Left hindlimb (tissue), 1 donor: ENCODE measurements around the gene SPEM2.

Source experiments
- DNase-seq: peaks from one replicate; pipeline ENCODE4 v3.0.0-alpha.2; 2018

SPEM2 gene

DNA sequence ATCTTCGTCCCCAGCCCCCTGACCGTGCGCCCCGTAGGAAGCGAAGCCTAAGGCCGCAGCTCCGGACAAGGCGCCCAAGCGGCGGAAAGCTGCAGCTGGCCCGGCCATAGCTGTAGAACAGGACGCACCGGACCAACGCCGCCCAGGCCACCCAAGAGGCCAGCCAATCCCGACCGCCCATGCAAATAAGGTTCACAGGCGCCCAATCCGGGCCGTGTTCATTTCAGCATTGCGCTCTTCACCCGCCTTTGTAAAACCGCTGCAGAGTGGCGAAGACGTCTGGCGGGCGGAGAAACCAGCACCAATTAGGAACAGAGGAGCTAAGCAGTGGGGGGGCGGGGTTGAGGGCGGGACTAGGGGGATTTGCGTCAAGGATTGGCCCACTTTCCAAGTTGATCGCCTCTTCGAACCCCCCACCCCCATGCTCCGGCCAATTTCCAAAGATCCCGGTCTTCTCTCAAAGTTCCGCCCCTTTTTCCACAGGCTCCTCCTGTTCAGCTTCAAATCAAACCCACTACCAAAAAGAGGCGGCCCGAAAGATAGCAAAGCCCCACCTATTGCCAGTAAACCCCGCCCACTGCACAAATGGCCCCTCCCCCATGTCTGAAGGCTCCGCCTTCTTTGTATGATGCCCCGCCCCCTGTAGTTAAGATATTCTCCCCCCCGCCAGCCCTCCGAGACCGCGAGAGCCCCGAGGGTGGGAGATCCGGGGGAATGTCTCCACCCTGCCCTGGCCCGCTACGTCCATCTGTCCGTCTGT is 21.3 kb upstream of the SPEM2 start, which contains the start of gene TMEM256:
TSS of gene TMEM256 (minus strand) at position 121 of the 760 bp plus-strand sequence. CDS start at position 108, 13 bp downstream.
- DNase-seq = peak; percentile 100

DNA sequence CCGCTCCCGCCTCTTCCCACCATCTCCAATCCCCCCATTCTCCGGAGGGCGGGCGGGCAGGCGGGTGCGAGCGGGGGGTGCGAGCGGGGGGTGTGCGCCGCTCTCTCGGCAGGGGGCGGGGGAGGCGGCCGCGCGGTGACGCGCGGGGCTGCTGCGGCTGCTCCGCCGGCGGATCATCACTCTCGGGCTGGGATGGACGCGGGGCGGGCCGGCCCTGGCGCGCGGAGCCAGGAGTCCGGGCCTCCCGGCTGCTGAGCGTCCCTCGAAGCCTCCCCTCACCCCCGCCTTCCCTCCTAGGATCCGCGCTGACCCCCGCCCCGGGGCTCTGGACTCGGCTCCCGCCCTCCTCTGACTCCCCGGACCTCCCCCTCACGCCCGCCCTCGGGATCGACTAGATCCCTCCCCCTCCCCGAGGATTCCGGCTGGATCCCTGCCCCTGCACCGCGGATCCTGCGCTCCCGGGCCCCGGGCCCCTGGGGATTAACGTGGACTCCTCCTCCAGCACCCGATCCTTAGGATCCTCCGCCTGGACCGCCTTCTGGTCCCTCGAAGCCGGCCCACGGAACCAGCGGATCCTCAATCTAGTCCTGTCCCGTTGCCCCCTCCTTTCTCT is 20.6 kb upstream of the SPEM2 start:
- DNase-seq = peak; percentile 76

DNA sequence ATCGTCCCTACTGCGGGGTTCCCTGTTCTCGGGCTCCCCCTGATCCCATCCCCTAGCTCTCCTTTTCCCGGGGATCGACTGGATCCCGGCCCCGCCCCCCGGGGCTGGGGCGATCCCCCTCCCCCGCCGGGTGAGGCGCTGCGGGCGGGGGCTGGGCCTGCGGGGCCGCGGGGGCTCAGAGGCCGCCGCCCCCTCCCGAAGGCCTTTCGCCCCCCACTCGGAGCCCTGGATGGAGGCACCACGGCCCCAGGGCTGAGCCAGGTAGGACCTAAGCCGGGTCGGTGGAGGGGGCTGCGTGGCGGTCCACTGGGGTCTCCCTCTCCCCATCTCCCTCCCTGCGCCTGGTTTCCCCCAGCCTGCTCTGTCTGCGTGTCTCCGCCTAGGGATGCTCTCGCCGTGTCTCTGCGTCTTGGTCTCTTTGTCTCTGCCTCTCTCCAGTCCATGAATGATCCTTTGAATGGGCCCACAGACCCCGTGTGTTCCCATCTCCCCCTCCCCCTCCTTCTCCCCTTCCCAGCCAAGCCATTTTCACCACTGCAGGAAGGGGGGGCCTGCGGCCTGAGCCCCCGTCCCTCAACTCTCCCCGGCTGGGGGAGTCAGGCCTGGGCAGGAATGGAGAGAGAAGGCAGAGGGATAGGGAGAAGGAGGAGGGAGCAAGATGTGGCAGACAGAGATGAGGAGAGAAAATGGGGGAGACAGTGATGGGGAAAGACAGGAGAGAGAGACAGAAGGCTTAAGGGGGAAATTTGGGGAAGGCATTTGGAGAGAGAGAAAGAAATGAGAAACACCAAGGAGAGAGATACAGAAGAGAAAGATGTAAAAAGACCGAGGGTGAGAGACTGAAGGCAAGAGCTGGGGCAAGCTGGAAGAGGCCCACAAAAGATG is 19.8 kb upstream of the SPEM2 start:
- DNase-seq = peak; percentile 54

DNA sequence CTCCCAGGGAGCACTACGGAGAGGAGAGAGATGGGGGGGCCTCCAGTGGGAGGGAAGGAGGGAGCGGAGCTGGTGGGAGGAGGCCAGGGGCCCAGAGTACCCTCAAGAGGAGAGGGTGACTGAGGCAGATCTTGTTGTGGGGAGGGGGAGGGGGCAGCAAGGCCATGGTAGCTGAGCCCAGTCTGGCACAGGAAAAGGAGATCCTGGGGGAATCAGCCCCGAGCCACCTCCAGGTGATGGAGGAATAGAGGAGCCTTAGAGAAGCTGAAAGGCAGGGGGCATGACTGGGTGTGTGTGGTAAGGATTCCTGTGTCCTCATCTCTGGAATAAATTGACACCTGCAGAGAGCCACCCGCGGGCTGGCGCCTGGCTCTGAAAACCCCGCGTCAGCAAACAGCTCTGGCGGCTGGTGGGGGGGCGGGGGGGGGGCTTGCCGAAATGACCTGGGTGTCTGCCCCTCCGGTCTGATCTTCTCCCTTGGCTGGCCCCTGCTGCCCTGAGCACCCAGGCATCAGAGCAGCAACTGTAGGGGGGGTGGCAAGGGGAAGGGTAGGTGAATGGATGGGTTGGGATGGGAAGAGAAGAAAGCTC is 19.1 kb upstream of the SPEM2 start:
- DNase-seq = no peak

DNA sequence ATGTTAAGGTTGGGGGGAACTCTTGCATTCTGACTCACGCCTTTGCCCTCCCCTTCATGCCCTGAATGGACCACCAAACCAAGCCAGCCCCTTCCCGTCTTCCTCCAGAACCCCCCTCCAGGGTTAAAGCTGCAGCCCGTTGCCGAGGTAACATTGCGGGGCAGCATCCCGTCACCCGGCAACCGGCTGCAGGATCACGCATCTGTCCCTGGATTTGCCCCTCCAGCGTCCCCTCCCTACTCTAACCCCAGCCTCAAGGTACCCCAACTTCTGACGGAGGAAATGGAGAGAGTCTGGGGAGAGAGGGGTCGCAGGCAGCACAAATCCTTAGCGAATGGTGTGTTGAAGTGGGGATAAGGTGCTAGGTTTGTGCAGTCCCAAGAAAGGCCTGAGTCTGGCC is 18.3 kb upstream of the SPEM2 start:
- DNase-seq = no peak

DNA sequence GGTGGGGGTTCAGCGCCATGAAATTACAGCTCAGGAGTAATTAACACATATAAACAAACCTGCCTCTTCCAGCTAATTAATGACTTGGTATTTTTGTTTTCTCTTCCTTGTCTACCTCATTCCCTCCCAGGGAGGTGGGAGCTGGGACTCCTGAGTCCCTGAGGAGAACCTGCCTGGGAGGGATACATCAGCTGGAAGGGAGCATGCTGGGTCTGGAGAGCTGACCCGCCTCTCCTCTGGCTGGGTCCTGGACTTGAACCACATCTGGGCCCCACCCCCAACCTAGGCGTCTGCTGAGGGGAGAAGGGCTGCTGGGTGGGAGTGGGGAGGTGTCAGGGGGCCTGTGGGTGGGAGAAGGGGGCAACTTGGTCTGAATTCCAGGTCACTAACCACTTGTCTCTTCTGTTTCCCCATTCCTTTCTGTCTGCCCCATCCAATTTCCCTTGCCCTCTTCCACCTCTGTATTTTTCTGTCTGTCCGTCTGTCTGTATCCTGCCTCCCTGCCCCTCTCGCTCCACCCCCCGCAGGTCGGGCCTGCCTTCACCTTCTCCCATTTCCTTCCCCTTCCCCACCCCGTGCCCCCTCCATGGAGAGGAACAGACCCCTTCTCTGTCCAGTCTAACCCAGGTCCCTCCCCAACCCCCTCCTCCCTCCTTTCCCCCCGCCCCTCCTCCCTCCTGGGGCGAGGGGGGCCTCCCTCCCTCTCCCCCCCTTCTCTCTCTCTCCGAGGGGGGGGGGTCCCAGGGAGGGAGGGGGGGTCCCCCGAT is 17.7 kb upstream of the SPEM2 start, which contains the start of gene NLGN2:
TSS of gene NLGN2 (plus strand) at position 361 of the 767 bp plus-strand sequence. CDS start 411 bp downstream, outside the sequence.
- no peak for DNase-seq

DNA sequence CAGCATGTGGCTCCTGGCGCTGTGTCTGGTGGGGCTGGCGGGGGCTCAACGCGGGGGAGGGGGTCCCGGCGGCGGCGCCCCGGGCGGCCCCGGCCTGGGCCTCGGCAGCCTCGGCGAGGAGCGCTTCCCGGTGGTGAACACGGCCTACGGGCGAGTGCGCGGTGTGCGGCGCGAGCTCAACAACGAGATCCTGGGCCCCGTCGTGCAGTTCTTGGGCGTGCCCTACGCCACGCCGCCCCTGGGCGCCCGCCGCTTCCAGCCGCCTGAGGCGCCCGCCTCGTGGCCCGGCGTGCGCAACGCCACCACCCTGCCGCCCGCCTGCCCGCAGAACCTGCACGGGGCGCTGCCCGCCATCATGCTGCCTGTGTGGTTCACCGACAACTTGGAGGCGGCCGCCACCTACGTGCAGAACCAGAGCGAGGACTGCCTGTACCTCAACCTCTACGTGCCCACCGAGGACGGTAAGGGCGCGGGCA is 17.1 kb upstream of the SPEM2 start:
- no peak for DNase-seq

DNA sequence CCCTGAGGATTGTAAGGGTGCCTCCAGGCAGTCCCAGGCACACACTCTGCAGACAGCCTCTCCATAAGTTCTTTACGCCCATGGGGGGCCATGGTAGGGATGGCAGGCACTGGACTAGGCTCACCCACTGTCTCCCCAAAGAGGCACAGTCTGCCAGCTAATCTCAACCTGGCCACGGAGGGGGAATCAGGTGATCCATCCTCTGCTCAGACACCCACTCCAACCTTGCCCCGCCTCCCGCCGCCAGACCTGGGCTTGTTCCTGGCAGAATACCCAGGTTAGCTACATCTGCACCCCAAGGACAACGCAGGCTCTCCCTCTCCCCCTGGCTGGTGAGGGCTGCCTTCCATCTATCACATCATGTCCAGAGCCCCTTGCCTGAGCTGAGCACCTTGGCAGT is 16.6 kb upstream of the SPEM2 start:
- no peak for DNase-seq

DNA sequence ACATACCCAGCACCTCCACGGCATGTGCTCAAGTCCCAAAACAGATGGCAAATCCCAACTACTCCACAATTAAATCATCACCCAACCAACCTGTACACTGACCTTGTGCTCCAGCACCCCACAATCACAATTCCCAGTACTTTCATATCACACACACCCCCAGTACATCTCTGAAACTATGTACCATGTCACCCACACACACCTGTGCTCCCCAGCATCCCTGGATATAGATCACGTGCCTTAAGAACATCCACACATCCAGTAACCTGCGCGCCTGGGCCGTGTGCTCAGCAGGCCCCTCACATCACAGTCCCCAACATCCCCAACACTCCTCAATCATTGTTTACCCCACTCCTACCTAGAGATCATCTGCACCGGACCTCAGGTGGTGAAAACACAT is 15.7 kb upstream of the SPEM2 start:
- DNase-seq = no peak

DNA sequence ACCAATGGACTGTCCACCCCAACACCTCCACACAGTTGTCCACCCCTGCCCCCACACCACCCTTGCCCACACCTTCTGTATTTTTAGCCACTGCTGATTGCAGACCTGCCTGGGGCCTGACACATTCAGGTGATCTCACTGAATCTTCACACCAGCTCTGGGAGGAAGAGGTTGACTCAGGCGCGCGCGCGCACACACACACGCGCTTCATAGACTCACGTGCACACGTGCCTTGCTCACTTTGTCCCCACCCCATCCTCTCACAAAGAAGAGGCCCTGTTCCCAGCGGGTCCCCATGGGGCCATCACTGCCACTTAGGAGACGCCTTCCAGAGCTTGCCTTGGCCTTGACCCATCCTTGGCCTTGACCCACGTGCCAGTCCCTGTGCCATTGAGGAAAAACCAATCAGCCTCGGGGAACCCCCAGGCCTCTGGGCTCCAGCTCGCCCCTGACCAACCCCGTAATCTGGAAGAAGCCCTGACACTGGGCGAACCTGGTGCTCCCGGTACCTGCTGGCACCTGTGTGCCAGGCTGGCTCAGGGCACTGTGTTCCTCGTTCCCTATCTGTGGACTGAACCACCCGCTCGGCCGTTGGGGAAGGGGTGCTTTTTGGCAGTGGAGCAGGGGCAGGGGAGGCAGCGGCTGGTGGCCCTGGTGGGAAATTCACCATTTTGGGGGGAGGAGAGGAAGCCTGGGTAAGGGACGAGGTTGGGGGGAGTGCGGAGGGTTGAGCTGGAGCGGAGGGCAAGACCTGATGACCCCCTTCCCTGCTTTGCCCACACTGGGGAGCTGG is 14.6 kb upstream of the SPEM2 start:
- DNase-seq = no peak

DNA sequence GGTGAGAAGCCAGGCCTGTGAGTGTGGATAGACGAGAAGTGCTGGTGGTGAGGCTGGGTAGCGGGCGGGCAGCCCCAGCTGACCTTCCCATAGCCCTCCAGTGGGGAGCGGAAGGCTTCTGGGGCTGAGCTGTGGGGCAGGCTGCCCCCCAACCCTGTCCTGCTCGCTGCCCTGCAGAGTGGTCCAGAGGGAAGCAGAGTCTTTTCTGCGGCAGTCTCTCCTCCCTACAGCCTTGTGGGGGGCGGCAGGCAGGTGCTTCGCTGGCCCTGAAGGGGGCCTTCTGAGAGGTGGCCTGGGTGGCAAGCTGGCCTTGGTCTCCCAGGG is 14.0 kb upstream of the SPEM2 start:
- no peak for DNase-seq

DNA sequence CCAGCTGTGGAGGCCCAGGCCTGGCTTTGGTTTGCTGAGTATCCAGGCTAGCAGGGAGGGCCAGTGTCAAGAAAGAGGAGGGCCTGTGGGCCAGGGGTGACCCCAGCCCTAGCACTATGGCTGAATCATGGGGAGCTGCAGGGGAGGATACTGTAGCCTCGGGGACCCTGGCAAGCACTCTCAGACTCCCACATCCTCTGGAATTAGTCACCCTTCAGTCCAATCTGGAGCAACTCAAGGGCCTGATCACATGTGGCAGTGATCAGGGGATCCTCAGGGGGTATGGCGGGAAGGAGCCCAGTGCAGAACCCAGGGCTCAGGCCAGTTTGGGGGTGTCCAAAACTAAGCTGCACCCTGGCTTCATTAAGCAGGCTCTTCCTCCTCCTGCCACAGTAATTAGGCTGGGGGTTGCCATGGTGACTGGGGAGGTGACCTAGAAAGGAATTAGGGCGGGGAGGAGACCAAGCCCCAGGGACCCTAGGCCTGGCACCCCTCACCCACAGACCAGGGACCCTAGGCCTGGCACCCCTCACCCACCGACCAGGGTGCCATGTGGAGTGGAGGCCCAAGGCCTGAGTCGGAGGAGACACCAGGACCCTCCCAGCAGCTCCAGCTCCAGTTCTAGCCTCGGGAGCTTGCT is 11.9 kb upstream of the SPEM2 start:
- no peak for DNase-seq

DNA sequence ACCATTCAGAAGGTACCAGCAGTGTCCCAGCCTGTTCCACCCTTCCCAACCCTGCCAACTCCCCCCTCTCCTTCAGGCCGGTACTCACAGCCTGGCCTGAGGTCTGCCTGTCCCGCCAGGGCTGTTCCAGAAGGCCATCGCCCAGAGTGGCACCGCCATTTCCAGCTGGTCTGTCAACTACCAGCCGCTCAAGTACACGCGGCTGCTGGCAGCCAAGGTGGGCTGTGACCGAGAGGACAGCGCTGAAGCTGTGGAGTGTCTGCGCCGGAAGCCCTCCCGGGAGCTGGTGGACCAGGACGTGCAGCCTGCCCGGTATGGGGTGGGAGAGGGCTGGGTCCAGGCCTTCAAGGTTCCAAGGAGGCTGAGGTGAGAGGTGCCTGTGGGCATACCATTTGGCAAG is 10.6 kb upstream of the SPEM2 start:
- no peak for DNase-seq

DNA sequence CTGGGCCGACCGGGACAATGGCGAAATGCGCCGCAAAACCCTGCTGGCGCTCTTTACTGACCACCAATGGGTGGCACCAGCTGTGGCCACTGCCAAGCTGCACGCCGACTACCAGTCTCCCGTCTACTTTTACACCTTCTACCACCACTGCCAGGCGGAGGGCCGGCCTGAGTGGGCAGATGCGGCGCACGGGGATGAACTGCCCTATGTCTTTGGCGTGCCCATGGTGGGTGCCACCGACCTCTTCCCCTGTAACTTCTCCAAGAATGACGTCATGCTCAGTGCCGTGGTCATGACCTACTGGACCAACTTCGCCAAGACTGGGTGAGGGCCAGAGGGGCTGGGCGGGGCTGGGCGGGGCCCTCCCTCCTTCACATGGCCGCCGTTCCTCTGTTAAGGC is 9.6 kb upstream of the SPEM2 start:
- DNase-seq = no peak

DNA sequence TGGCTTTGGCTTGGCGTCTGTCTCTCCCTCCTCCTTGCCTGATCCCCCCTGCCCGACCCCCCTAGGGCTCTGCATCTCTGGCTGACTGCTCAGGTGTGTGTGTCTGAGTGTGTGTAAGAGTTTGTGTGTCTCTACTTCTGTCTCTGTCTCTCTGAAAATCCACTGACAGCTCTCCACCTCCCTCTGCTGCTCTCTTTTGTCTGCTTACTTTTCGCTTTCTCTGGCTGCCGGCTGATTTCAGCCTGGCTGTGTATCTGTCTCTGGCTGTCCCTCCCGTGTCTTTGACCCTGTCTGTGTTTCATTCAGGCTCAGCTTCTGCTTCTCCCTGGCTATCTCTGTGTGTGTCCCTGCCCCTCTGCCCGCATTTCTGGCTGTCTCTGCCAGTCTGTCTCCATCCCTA is 9.1 kb upstream of the SPEM2 start:
- DNase-seq = no peak

DNA sequence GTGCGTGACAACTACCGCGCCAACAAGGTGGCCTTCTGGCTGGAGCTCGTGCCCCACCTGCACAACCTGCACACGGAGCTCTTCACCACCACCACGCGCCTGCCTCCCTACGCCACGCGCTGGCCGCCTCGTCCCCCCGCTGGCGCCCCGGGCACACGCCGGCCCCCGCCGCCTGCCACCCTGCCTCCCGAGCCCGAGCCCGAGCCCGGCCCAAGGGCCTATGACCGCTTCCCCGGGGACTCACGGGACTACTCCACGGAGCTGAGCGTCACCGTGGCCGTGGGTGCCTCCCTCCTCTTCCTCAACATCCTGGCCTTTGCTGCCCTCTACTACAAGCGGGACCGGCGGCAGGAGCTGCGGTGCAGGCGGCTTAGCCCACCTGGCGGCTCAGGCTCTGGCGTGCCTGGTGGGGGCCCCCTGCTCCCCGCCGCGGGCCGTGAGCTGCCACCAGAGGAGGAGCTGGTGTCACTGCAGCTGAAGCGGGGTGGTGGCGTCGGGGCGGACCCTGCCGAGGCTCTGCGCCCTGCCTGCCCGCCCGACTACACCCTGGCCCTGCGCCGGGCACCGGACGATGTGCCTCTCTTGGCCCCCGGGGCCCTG is 8.3 kb upstream of the SPEM2 start:
- DNase-seq = no peak

DNA sequence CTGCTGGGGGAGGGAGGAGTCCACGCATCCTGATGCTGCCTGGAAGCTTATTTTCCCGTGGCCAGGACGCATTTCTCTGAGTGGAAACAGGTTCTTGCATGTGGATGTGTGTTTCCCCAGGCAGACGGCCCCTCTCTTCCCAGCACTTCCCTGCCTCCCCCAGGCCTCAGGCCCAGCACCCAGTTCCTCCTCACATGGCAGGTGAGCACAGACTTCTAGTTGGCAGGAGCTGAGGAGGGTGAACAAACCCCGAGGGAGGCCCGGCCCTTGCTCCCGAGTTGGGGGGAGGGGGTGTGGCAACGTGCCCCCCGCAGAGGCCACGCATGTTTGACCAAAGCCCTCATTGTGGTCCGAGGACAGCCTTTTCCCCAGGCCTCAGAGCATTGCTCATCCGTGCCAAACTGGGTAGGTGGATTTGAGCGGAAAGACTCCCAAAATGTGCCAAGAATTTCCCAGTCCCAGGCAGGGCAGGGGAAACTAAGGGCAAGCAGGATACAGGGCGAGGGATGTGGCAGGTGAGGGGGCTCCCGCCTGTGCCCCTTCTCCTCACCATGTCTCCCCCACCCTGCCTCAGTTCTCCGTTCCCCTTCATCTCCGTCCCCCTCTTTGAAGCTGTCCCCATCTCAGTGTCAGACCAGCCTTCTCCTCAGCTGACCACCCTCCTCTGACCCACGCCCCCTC is 6.8 kb upstream of the SPEM2 start:
- no peak for DNase-seq

DNA sequence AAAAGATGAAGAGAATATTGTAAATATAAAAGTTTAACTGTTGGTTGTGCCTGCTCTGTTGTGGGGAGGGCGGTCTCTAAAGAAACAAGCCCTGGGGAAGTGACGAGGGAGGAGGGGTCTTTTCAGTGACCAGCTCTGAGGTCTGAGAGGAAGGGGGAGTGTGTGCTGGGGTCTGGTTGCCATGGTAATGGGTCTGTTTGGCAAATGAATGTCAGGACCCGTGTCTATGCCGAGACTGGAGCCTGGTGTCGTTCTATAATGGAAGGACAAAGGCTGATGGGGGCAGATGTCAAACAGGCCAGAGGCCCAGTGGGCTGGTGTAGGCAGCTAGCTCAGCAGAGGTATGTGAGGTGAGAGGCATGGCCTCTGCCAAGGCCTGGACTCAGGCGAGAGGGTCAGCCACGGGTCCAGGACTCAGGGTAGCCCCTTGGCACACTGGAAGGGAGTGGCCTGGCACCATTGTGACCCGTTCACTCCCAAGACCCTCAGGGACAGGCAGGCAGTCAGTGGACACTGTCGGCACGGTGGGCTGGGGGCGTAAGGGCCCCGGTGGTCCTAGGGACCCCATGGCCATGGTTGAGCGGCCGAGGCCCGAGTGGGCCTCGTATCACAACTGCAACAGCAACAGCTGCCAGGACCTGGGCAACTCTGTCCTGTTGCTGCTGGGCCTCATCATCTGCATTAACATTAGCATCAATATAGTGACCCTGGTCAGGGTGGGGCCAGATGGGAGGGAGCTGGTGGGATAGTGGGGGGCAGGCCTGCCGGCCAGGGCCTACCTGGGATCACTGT is 5.4 kb upstream of the SPEM2 start, which contains the start of gene SPEM1:
TSS of gene SPEM1 (plus strand) at position 506 of the 792 bp plus-strand sequence. CDS start at position 567, 61 bp downstream.
- DNase-seq = no peak

DNA sequence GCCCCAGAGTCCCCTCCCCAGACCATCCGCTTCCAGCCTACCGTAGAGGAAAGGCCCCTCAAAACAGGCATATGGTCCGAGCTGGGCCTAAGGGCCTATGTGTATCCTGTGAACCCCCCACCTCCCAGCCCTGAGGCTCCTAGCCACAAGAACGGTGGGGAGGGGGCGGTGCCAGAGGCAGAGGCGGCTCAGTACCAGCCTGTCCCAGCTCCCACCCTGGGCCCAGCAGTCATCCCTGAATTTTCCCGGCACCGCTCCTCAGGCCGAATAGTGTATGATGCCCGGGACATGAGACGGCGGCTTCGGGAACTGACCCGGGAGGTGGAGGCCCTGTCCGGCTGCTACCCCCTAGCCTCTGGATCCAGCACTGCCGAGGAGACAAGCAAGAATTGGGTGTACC is 4.2 kb upstream of the SPEM2 start:
- DNase-seq = no peak
